NCI-H748 treated with DMSO at 0.1 percent for 48 hours (cell line): ENCODE results near the gene PFDN4.

Experiments used
- DNase-seq: peaks from one replicate; lab custom pipeline; 2025; lab: John Stamatoyannopoulos, UW

The PFDN4 gene

GRCh38 chr20:54200487-54201267 lies 7.2 kb upstream of the PFDN4 start:
- DNase-seq: no peak

DNA sequence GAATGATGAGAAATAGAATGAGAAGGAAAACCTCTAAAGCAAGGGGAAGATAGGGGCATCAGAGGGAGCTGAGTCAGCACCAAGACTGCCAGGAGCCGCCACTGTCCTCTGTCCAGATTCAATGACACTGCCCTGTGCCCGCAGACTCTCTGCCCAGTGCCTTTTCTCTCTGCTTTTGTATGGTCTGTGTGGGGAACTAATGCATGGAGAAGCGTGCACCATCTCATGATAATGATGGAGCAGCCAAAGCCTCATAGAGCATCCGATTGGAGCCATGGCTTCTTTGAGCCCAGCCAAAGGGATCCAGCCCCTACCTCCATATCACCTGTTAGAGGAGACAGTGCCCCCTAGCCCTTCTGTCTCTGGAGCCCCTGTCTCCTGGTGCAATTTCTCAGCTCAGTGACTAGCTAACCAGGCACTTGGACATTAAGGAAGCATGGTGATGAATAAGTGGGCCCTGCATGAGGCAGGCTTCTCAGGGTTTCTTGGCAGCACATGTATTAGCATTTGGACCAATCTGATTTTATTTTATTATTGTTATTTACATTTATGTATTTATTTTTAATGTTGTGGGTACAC lies 6.5 kb upstream of the PFDN4 start:
- DNase-seq: no peak

DNA sequence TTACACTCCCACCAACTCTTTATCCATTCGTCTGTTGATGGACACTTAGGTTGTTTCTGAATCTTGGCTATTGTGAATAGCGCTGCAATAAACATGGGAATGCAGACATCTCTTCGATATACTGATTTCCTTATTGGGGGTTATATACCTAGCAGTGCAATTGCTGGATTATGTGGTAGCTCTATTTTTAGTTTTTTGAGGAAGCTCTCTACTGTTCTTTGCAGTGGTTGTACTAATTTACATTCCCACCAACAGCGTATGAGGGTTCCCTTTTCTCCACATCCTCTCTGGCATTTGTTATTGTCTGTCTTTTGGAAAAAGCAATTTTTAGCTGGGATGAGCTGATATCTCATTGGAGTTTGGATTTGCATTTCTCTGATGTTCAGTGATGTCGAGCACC lies 4.6 kb upstream of the PFDN4 start:
- DNase-seq: no peak

DNA sequence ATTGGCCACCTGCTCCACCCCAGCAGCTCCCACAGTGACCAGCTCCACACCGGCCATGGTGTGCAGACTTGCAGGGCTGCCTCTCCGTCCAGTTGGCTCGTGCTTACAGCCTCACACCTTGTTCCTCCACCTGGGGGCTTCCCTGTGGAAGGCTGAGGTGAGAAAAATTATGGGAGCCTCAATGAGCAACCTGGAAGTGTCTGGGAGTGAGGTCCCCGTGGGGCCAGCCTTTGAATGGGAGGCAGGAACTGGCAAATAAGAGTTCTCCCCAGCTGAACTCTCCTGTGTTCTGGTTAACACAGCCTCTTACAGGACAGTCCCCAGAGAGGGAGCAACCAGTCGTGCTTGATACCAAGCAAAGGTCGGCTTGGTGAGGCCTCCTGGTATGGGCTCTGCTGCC lies 3.8 kb upstream of the PFDN4 start:
- no peak for DNase-seq

DNA sequence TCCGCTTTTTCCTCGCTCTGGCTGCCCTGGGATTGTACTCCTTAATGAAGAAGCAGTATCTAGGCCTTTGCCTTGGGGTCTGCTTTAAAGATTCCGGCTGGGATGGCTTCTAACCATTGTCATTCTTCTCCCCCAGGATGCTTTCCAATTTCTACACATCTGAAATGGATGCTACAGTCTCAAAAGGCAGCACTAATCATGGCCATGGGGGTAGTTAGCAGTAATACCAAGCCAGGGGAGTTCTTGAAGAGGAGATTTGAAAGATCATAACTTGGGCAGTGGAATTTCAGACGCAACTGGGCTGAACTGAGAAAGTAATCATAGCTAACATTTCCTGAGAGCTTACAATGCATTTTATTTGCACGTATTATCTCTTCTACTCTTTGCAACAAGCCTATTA lies 3.4 kb upstream of the PFDN4 start:
- no peak for DNase-seq

DNA sequence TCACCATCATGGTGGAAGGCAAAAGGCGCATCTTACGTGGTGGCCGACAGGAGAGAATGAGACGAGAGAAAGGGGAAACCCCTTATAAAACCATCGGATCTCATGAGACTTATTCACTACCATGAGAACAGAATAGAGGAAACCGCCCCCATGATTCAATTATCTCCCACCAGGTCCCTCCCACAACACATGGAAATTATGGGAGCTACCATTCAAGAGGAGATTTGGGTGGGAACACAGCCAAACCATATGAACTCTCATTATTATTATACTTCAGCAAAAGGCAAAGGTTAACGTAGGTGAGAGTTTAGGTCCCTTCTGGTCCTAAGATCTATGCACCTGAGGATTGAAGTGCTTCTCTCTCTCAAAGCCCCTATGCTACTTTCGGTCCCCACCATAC lies 2.4 kb upstream of the PFDN4 start:
- DNase-seq: no peak

- DNase-seq: no peak
Measured at GRCh38 chr20:54207053-54207742, 689 bp upstream of the PFDN4 start.

- DNase-seq: no peak
Measured at GRCh38 chr20:54208548-54209176, 775 bp downstream of the PFDN4 start.

- no peak for DNase-seq
Measured at GRCh38 chr20:54209216-54209813, 1.4 kb downstream of the PFDN4 start.

DNA sequence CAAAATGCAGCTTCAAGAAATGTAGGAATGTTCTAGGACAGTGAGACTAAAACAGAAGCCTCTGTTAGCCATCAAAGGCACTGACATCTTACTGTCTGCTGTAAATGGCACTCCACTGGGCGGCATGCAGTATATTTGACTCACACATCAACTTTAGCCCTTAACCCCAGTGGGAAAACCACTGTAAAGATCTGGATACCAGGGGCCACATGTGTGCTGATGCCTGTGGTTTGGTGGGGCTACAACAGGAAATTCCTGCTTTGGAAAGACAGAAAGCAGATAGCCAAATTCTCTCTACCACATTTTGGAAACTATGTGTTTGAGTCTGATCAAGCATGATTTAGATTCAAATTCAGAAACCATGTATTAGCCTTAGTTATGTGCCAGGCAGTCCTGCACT lies 4.3 kb downstream of the PFDN4 start:
- DNase-seq: no peak

- no peak for DNase-seq
Measured at GRCh38 chr20:54212871-54213270, 5.0 kb downstream of the PFDN4 start.

DNA sequence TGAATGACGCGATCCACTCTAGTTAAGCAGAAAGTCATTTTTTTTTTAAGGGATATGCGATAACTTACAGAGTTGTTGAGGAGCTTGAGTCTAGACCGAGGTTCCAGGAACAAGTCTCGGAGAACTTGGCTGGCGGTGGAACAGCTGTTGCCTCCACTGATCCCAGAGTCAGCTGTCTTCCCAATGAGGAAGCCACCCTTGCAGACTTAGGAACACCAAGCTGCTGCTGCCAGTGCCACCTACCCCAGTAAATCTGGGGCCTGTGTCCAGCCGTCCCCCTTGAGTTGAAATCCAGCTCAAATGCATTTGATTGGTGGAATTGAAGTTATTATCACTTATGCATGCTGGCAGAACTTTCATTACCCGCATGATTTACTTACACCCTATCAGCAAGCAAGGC lies 6.7 kb downstream of the PFDN4 start:
- DNase-seq: no peak

GRCh38 chr20:54215157-54215789 lies 7.4 kb downstream of the PFDN4 start:
- DNase-seq: no peak

GRCh38 chr20:54217762-54218161 lies 9.9 kb downstream of the PFDN4 start:
- no peak for DNase-seq

- DNase-seq: no peak
Measured at GRCh38 chr20:54218470-54218869, 10.6 kb downstream of the PFDN4 start.

DNA sequence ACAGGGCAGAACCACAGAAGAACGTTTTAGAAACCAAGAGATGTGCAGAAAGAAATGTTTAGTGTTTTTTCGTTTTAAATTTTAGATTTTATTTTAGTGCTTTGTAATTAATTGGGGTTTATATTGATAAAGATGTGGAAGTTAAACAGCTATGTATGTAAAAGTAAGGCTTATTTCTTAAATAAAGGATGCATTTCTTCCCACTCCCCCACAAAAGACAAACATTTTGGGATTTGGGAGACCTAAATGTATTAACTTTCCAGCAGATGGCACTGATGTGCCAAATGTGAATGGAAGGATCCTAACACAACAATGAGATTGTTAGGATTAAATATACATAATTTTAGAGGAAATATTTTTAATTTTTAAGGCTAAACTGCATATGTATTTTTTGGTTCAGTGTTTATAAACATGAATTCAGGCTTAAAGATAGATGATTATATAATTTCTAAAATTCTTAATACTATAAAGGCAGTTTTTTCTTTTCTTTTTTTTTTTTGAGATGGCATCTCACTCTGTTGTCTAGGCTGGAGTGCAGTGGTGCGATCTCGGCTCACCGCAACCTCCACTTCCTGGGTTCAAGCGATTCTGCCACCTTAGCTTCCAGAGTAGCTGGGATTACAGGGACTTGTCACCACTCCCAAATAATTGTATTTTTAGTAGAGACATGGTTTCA lies 12.0 kb downstream of the PFDN4 start:
- no peak for DNase-seq

DNA sequence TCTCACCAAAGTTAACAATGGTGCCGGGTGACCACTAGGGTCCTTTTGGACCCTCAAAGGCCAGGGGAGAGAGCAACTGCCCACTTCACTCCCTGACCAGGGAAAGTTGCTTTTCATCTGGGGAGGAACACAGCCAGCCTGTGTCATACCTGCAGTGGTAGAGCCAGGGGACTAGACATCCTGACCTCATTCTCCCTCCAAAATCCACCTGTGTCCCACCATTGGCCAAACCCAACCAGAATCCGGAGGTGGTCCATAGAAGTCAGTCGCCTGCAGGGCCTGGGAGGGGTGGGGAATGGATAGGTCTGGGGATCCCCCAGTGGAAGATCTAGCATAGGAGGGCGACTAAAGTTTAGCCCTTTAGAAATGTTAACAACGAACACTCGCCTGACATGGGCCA lies 12.8 kb downstream of the PFDN4 start:
- DNase-seq: no peak

DNA sequence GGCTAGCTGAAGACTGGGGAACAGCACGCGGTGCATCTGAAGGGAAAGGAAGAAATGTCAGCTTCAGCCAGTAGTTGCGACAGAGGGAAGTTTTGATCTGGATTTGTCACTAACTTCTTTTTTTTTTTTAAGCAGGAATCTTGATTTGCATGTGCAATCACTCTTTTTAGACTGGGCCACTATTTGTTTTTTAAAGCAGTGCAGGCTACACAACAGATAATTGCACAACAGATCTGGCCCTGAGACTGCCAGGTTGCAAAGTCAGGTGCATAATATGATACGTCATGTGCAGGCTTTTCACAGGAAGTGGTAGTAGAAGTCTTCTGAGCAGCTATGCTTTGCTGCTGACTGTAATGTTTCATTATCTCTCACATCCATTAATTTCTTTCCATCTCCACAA lies 13.5 kb downstream of the PFDN4 start:
- DNase-seq: no peak

DNA sequence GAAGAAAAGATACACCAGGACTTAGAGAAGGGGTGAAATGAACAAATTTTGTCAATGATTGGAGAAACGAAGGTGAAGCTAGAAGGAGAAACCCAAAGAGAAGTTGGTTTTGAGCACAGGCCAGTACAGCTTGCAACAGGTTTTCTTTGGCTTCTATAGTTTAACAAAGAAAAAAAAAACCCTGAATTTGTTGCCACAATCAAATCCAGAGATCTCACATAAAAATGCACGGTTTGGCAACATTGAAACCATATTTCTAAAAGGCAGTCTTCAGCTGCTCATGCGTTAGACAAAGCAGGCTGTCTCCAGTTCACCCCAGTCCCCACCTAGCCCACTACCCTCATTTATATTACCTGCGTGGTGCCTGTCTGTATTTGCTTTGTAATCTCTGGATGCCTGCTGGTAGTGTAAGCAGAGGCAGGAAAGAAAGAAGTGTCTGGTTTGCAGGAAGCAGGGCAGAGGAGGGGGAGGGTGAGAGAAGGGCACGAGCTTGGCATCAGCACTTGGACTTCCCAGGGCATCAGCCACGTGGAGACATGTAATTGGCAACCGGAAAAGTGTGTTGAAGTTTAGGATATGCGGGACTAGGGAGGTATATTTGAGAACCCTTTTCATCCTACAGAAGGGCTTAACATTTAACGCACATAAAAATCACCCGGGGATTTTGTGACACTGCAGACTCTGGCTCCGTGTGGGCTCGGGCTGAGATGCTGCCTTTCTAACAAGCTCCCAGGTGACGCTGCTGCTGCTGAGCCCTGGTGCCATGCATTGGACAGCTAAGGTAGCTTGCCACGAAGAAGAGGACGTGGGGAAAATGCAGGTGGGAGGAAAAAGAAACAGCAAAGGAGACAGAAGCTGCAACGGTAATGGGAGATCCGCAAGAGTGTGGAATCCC lies 14.4 kb downstream of the PFDN4 start:
- peak; percentile 27 for DNase-seq

DNA sequence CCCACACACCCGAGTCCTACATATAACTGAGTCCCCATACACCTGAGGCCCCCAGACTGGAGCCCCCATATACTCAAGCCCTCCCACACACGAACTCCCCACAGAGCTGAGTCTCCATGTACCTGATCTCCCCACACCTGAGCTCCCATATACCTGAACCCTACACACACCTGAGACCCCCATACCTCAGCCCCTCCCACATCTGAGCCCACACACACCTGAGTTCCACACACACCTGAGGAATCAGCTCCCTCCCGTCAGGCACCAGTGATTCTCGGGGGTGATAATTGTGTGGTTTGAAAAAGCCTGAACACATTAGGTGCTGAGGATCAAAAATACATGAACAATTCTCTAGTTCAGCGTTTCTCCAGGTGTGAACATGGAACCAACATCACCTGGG lies 15.4 kb downstream of the PFDN4 start:
- DNase-seq: no peak
